ENCODE results near the gene ZBTB11. TPM values are rescaled to one million over a fixed set of nuclear protein-coding genes. Genes with fewer than 3 reads are reported as not detected.
"Not testable (repeated sequence)": the region's sequence is repeated elsewhere in the genome, so short reads cannot be mapped to it uniquely, and the experiment has no call there.

ZBTB11 gene
- polyA plus RNA-seq, 1 donor from 2014 or later: 13.8 TPM

DNA sequence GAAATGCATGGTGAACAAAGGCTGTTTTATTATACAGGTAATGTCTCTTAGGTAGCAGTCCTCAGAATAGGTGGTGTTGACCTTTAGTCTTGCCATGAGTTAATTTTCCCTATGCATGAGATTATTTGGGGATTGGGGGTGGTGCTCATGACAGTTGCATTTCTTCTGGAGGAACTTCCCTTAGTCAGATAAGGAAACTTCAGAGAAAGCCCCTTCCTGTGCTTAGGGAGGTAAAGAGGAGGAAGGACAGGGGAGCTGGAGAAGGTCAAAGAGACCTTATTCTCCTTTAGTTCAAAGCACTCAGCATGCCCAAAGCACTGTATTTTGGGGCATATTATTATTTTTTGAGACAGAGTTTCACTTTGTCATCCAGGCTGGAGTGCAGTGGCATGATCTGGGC is 47.7 kb downstream of the ZBTB11 start:
- peaks cover 1% of the 10 kb centered on the region for H3K36me3 Mint-ChIP-seq

DNA sequence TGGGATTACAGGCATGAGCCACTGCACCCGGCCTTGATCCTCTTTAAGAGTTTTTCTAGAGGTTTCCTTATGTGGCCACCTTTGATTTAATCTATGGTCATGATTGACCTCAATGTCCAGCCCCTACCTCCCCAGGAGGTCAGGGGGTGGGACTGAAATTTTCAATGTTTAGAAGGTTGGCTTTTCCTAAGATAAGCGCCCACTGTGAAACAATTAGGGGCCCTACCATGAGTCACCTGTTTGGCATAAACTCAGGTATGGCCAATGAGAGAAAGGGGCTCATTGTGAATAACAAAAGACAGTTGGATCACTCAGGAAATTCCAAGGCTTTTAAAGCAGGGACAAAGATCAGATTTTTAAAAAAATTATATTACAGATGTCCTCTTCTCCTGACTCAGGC is 51.1 kb downstream of the ZBTB11 start:
- peaks cover 4% of the 10 kb centered on the region for H3K36me3 Mint-ChIP-seq
- H3K4me3 Mint-ChIP-seq: no peak overlapping the region
- H3K9me3 Mint-ChIP-seq: peaks cover 1 to 5% (median 2%) of the 10 kb centered on the region in 3 donors
- H3K27me3 Mint-ChIP-seq: no peaks in the 10 kb centered on the region
- no peak overlapping the region for H3K27ac Mint-ChIP-seq
- H3K4me1 Mint-ChIP-seq: no peaks in the 10 kb centered on the region

More for the DNA sequence above, 47.7 kb downstream of the ZBTB11 start:
- H3K27me3 Mint-ChIP-seq: no peaks in the 10 kb centered on the region
- H3K9me3 Mint-ChIP-seq: peaks cover 0 to 5% (median 0%) of the 10 kb centered on the region in 3 donors
- H3K27ac Mint-ChIP-seq: peak overlapping the region in 1 of 3 donors; percentile 57
- no peak overlapping the region for H3K4me3 Mint-ChIP-seq
- H3K4me1 Mint-ChIP-seq: no peaks in the 10 kb centered on the region

GRCh38 chr3:101624857-101625256 is 52.1 kb downstream of the ZBTB11 start:
- Mint-ChIP-seq H3K9me3 (peaks cover 1 to 5% (median 2%) of the 10 kb centered on the region in 3 donors), H3K27ac (peak overlapping the region in 1 of 3 donors; percentile 89), H3K36me3 (peaks cover 4% of the 10 kb centered on the region), H3K4me3 (no peak overlapping the region), H3K4me1 (no peaks in the 10 kb centered on the region), H3K27me3 (no peaks in the 10 kb centered on the region)

GRCh38 chr3:101623656-101624055 is 53.3 kb downstream of the ZBTB11 start:
- Mint-ChIP-seq H3K27me3 (no peaks in the 10 kb centered on the region), H3K27ac (peak overlapping the region in 1 of 3 donors; percentile 14), H3K9me3 (peaks cover 1 to 5% (median 4%) of the 10 kb centered on the region in 3 donors)

GRCh38 chr3:101619734-101620133 is 57.2 kb downstream of the ZBTB11 start:
- H3K27ac Mint-ChIP-seq: no peak overlapping the region

More at GRCh38 chr3:101623656-101624055, 53.3 kb downstream of the ZBTB11 start:
- H3K36me3 Mint-ChIP-seq: peaks cover 7% of the 10 kb centered on the region
- H3K4me3 Mint-ChIP-seq: no peak overlapping the region
- no peaks in the 10 kb centered on the region for H3K4me1 Mint-ChIP-seq

GRCh38 chr3:101618726-101619125 is 58.2 kb downstream of the ZBTB11 start:
- H3K27me3 Mint-ChIP-seq: no peaks in the 10 kb centered on the region
- H3K36me3 Mint-ChIP-seq: peaks cover 4% of the 10 kb centered on the region
- peaks cover 0 to 2% (median 1%) of the 10 kb centered on the region in 3 donors for H3K9me3 Mint-ChIP-seq
- H3K4me1 Mint-ChIP-seq: peaks cover 0 to 5% (median under 1%) of the 10 kb centered on the region in 3 donors
- peak overlapping the region in 1 of 3 donors; percentile 50 for H3K27ac Mint-ChIP-seq
- H3K4me3 Mint-ChIP-seq: no peak overlapping the region

More at GRCh38 chr3:101619734-101620133, 57.2 kb downstream of the ZBTB11 start:
- Mint-ChIP-seq H3K4me1 (no peaks in the 10 kb centered on the region), H3K27me3 (no peaks in the 10 kb centered on the region), H3K36me3 (peaks cover 6% of the 10 kb centered on the region), H3K9me3 (peaks cover 0 to 4% (median 1%) of the 10 kb centered on the region in 3 donors), H3K4me3 (no peak overlapping the region)

DNA sequence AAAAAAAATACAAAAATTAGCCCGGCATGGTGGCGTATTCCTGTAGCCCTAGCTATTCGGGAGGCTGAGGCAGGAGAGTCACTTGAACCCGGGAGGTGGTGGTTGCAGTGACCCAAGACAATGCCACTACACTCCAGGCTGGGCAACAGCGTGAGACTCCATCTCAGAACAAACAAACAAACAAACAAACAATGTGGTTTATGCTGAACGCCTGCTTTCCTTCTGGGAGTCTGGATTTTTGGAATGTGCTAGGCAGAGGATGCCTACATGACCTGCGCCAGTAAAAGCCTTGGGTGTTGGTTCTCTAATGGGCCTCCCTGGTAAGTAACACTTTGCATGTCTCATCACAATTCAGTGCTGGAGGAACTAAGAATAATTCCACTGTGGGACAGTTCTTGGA is 59.5 kb downstream of the ZBTB11 start:
- peaks cover 4% of the 10 kb centered on the region for H3K36me3 Mint-ChIP-seq
- H3K27ac Mint-ChIP-seq: no peak overlapping the region
- H3K4me3 Mint-ChIP-seq: no peak overlapping the region
- peaks cover 0 to 2% (median 1%) of the 10 kb centered on the region in 3 donors for H3K9me3 Mint-ChIP-seq
- peaks cover 4 to 10% (median 9%) of the 10 kb centered on the region in 3 donors for H3K4me1 Mint-ChIP-seq
- no peaks in the 10 kb centered on the region for H3K27me3 Mint-ChIP-seq

DNA sequence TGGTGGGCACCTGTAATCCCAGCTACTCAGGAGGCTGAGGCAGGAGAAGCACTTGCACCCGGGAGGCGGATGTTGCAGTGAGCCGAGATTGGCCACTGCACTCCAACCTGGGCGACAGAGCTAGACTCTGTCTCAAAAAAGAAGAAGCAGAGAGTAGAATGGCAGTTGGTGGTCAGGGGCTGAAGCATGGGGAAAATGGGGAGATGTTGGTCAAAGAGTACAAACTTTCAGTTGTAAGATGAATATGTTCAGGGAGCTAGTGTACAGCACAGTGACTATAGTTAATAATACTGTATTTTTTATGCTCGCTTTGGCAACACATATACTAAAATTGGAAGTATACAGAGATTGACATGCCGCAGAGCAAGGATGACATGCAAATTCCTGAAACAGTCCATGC is 61.4 kb downstream of the ZBTB11 start:
- Mint-ChIP-seq H3K36me3 (peaks cover 4% of the 10 kb centered on the region), H3K4me1 (peaks cover 9 to 13% (median 13%) of the 10 kb centered on the region in 3 donors), H3K27ac (peak overlapping the region in 1 of 3 donors; percentile 59), H3K27me3 (no peaks in the 10 kb centered on the region), H3K9me3 (peaks cover 0 to 2% (median 0%) of the 10 kb centered on the region in 3 donors), H3K4me3 (peak overlapping the region in 1 of 4 donors; percentile 49)

DNA sequence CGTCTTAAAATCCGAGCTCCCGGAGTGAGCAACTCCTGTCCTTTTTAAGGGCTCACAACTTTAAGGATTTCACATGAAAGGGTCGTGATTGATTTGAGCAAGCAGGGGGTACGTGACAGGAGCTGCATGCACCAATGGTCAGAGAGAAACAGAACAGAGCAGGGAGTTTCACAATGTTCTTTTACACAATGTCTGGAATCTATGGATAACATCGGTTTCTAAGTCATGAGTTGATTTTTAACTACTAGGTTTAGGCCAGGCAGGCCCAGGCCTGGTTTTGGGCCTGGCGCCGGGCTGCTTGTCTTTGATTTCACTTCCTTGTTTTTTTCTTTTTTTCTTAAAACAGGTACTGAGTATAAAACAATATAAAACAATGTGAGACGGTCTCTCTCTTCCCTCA is 63.9 kb downstream of the ZBTB11 start:
- H3K9me3 Mint-ChIP-seq, H3K36me3 Mint-ChIP-seq, H3K27me3 Mint-ChIP-seq: not testable (repeated sequence)
- Mint-ChIP-seq H3K27ac (peak overlapping the region; percentile 31 to 82 (median 67)), H3K4me3 (peak overlapping the region in 1 of 4 donors; percentile 15), H3K4me1 (peaks cover 9 to 13% (median 13%) of the 10 kb centered on the region in 3 donors)

DNA sequence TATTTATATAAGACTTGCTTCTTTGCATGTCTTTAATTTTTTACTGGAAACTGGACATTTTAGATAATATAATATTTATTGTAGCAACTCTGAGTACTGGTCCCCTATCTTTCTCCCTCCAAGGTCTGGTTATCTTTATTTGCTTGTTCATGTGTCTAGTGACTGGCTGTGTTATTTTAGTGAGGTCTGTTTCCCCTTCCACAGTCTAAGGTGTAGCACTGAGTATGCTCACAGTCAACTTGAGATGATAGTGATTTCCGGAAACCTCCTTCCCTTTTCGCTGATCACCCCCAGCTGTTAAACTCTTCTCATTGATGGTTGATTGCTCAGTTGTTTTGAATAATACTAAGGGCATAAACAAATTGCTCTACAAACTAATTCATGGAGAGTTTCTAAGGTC is 65.9 kb downstream of the ZBTB11 start:
- no peak overlapping the region for H3K27ac Mint-ChIP-seq
- H3K4me3 Mint-ChIP-seq: peak overlapping the region in 2 of 4 donors; percentile 18 to 23
- no peaks in the 10 kb centered on the region for H3K9me3 Mint-ChIP-seq
- peaks cover 9 to 13% (median 13%) of the 10 kb centered on the region in 3 donors for H3K4me1 Mint-ChIP-seq
- H3K27me3 Mint-ChIP-seq: no peaks in the 10 kb centered on the region
- no peaks in the 10 kb centered on the region for H3K36me3 Mint-ChIP-seq

DNA sequence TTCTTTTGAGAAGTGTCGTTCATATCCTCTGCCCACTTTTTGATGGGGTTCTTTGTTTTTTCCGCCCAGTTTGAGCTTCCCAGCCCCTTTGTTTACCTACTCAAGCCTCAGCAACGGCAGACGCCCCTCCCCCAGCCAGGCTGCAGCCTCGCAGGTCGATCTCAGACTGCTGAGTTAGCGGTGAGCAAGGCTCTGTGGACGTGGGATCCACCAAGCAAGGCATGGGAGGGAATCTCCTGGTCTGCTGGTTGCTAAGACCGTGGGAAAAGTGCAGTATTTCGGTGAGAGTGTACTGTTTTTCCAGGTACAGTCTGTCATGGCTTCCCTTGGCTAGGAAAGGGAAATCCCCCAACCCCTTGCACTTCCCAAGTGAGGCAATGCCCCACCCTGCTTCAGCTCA is 71.5 kb downstream of the ZBTB11 start:
- not testable (repeated sequence) for H3K27me3 Mint-ChIP-seq, H3K4me3 Mint-ChIP-seq, H3K9me3 Mint-ChIP-seq, H3K27ac Mint-ChIP-seq, H3K4me1 Mint-ChIP-seq, H3K36me3 Mint-ChIP-seq

GRCh38 chr3:101603184-101603583 is 73.7 kb downstream of the ZBTB11 start:
- H3K27ac Mint-ChIP-seq: no peak overlapping the region

DNA sequence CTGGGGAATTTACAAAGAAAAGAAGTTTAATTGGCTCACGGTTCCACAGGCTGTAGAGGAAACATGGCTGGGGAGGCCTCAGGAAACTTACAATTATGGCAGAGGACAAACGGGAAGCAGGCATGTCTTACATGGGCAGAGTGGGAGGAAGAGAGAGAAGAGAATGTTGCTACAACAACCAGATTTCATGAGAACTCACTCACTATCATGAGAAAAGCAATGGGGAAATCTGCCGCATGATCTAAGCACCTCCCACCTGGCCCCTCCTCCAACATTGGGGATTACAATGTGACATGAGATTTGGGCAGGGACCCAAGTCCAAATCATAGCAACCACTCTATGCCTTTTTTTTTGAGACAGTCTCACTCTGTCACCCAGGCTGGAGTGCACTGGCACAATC is 74.2 kb downstream of the ZBTB11 start:
- peaks cover 0 to 3% (median 2%) of the 10 kb centered on the region in 3 donors for H3K4me1 Mint-ChIP-seq
- no peaks in the 10 kb centered on the region for H3K9me3 Mint-ChIP-seq
- no peaks in the 10 kb centered on the region for H3K36me3 Mint-ChIP-seq
- H3K4me3 Mint-ChIP-seq: no peak overlapping the region
- no peaks in the 10 kb centered on the region for H3K27me3 Mint-ChIP-seq
- no peak overlapping the region for H3K27ac Mint-ChIP-seq

More at GRCh38 chr3:101603184-101603583, 73.7 kb downstream of the ZBTB11 start:
- H3K27me3 Mint-ChIP-seq: no peaks in the 10 kb centered on the region
- peaks cover 0 to 3% (median 2%) of the 10 kb centered on the region in 3 donors for H3K4me1 Mint-ChIP-seq
- no peaks in the 10 kb centered on the region for H3K9me3 Mint-ChIP-seq
- no peaks in the 10 kb centered on the region for H3K36me3 Mint-ChIP-seq
- no peak overlapping the region for H3K4me3 Mint-ChIP-seq

All from IgD-negative memory B cell (primary cell).